Inflammatory macrophage (primary cell): ENCODE results near the gene HOXA10.

Source experiments
- DNase-seq, 2 donors: peaks; one replicate each; pipeline ENCODE4 v3.0.0-alpha.2; 2020 to 2022

The HOXA10 gene

DNA sequence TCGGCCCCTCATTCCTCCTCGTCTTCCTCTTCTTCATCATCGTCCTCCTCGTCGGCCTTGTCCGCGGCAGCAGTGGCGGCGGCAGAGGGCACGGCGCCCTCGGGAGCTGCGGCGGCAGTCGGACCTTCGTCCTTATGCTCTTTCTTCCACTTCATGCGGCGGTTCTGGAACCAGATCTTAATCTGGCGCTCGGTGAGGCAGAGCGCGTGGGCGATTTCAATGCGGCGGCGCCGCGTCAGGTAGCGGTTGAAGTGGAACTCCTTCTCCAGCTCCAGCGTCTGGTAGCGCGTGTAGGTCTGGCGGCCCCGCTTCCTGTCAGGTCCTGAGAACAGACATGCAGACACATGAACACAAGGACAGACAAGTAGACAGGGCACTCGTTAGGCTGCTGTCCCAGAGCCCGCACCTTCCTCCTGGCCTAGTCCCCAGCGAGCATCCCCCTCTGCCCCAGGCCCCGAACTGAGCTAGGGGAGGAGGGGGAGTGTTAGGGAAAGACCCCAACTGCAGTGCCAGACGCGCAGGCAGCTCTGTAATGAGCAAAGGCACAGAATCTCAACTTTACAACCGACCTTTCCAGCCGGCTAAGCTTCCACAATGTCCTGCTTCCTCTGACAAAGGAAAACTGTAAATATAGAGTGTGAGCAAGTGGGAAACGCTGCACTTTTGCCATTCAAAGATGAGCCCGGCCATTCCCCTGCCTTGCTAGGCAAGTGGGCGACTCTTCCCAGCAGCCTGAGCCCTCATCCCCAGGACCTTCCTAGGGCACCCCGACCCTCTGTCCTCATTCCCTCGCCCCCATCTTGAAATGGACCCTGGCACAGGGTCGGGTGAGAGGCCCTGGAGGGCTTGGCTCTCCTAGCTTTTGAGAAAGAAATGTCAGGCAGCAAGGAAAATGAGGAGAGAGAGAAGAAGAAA, 19.0 kb downstream of the HOXA10 start:
- DNase-seq, result no peak

DNA sequence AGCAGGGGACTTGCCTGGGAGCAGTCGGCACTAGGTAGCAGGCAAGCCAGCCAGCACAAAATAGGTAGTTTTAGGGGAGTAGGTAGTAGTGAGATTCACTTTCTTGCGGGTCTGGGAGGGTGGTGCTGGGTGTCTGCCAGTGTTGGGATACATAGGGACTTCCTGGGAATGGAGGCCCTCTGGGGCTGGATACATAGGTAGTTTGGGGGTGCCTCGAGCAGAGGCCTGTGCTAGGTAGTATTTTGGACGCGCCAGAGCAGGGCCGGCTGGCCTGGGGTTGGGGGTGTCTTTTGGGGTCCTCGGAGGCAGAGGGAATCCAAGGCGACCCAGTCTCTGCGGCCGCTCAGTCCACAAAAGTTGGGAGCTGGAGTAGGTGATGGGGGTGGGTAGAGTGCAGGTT, 19.8 kb downstream of the HOXA10 start:
- DNase-seq, result no peak

DNA sequence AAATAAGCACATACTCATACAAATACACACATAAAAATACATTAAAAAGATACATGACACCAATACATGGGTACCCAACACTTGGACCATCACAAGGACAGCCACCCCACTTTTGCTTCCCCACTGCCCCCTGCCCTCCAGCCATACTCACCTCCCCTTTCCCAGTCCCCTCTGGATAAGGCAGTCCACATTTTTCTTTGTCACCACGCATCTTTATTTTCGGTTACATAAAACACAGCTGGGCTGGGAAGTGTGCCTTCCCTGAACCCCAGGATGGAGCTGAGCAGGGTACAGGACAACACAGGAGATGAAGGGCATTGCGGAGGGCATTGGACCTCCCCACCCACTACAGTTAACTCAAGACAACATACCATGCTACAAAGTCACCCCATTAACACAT, 20.6 kb downstream of the HOXA10 start:
- no peak for DNase-seq

DNA sequence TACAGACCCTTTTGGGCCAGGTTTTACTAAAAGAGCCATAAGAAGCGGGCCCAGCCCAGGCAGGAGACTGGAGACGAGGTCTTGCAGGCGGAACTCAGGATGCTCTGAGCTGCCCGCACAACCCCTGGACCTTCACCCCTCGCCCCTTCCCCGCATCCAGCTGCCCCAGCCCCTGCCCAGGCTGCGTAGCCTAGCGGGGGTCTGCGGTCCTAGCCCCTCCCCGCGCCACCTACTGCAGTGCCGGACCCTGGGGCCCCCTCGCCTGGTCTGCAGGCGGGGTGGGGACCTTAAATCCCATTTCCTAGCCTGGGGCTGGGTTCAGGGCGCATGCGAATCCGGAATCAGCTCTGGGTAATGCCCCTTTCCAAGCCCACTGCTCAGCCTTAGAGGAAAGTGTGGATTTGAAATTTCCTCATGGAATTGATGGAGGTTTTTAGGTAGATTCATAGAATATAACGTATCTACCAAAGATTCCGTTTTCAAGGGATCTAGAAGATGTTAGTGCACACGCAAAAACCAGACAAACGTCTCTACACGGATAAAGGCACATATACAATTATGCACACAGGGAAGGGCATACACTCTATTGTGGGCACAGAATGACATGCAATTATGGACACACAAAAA, 21.2 kb downstream of the HOXA10 start:
- no peak for DNase-seq

DNA sequence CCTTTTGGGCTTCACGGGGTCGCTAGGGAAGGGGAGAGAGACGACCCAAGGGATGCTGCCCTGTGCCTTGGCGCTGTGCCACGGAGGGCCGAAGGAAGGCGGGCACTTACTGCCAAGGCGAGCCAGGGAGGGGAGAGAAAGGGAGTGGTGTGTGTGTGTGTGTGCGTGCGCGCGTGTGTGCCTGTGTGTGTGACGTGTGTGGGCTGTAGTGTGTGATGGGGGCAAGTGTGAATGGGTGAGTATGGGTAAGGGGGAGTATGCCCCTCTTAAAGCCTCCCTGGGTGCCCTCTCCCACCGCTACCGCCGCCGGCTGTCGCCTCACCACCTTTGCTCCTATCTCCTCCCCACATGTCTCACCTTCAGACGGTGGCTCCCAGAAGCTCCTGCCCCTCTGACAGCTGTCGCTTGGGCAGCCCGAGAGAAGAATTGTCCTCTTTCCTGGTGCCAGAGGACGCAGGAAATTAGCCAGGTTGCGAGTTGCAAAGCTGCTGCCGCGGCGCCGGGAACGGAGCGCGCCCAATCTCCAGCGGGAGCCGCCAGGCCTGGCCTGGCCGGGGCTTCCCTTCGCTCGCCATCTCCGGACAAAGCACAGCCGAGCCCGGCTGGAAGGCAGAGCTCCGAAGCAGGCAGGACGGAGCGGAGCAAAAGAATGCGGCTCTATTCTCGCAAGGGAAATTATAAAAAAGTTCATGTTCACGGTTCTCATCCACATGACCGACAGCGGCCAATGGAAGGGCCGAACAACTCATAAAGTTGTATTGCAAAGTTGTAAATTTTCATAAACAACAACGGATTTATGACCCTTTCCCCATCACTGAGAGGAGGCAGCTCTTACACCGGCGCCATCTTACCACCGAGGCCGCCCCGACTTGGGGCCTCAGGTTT, 21.9 kb downstream of the HOXA10 start, which contains the start of gene HOXA3:
Gene HOXA3 (minus strand): TSS at position 653 of the 885 bp plus-strand sequence. CDS start 41,943 bp downstream, outside the sequence.
- DNase-seq, result no peak

DNA sequence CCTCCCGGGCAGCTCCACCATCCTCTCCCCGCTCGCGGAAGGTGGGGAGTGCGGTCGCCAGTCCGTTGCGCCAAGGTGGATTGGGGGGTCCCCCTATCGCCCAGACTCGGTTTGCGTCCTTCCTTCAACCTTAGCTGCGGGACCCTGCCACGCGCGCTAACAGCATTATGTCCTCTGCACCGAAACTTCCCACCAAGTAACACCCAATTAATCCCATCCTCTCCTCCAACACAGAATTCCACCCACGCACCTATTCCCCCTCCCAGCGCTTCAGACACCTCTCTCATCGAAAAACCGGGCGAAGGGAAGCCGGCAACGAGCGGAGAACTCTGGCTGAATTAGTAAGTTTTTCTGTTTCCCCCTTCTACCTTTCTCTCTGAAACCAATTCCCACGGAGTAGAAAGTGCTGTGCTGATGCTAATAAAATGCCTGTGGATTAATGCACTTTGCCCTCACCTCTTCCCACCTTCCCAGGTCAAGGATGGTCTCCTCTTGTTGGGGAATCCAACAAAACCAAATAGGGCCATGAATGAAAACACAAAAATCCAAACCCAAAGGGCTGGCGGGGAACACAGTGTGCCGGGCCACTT, 22.7 kb downstream of the HOXA10 start:
- no peak for DNase-seq

DNA sequence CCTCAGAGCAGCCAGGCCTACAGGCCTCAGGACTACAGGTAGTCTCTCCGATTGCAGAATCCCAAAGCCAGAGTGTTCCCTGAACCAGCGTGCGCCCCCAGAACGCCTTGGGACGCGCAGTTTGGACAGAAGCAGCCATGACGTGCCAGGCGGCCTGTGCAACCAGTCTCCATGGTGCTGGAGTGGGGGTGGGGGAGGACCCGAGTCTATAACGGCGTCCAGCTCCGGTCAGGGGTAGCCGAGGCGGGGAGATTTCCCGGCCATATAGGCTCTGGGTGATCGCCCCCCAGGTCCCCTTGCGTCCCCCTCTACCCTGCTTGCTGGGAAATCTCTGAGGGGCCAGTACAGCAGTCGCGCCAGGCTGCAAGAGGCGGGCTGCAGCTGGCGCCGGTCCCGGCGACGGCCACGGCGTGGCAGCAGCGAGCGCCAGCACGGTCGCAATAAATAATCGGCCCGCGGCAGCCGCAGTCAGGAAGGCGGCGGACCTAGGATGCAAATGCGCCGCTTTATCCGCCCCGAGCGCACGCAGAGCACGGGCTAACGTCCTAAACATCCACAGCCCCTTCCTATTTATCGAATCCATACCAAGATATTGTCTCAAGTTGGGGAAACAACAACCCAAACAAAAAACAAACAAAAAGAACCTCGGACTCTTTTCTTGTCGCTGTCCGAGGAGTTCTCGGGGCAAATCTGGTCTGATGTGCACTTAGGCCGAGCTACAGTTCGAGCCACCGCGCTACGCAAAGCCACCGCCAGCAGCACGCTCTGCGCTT, 23.4 kb downstream of the HOXA10 start:
- peak; percentile 60 to 77 for DNase-seq

DNA sequence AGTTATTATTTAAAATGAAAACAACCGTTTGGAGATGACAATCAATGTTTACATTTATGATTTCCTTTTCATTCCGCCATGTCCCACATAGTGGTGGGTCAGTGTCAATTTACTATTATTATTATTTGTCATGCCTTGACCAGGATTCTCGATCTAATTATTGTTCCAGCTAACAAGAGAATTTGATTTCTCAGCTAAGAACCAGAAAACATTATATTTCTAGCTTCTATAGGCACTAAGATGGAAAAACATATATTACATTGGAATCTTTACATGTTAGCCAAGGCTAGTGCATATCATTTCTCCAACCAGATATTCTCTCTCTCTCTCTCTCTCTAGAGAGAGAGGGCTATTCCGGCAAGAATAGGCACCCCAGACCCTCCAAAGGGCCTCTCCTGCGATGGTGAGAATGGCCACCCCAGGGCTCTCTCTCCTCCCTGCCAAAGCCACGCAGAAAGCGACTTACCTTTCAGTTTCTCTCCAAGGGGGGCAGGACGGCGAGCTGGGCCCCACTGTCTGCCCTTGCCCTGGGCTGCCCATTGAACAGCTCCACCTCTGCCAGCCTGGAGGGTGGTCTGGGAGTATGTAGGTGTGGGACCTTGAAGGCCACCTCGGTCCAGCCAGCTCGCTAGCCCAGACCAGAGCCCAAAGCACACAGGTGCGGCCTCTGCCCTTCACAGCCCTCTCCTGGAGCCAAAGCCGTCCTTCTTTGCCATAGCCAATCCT, 24.1 kb downstream of the HOXA10 start:
- DNase-seq, result no peak

DNA sequence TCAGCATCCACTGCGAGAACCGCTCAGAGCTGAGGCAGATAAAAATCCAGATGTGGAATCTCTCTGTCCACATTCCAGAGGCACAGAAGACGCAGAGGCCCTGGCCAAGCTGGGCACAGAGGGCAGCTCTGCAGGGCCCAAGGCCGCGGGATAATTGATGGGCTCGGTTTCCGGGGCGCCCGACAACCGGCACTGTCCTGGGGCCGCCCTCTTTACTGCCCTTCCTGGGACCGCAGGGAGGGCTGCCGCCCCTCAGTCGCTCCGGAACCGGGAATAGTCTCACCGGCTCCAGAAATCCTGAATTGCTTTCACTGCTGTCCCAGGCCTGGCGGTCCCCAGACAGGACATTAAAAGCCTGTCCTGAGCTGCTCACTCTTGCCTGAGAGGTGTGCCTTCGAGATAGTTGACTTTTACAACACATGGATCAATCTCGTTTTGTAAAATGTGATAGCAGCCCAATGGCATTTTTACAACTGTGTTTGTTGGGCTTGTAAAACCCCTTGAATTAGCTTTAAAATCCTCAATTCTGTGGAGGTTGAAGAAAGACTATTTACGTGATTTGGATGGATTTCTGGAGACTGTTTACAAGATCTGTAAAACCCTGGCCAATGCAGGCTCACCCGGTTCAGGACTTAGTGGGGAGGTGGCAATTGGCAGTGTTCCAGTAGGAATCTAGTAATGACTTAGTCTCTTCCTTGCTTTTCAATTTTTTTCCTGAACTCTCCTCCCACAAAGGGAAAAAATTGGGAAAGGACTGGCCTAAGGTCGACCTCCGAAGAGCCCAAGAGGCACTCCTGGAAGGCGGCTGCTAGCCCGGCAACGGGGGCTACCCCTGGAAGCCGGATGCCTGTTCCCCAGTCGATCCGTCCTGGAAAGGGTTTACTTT, 25.1 kb downstream of the HOXA10 start:
- DNase-seq, result no peak

DNA sequence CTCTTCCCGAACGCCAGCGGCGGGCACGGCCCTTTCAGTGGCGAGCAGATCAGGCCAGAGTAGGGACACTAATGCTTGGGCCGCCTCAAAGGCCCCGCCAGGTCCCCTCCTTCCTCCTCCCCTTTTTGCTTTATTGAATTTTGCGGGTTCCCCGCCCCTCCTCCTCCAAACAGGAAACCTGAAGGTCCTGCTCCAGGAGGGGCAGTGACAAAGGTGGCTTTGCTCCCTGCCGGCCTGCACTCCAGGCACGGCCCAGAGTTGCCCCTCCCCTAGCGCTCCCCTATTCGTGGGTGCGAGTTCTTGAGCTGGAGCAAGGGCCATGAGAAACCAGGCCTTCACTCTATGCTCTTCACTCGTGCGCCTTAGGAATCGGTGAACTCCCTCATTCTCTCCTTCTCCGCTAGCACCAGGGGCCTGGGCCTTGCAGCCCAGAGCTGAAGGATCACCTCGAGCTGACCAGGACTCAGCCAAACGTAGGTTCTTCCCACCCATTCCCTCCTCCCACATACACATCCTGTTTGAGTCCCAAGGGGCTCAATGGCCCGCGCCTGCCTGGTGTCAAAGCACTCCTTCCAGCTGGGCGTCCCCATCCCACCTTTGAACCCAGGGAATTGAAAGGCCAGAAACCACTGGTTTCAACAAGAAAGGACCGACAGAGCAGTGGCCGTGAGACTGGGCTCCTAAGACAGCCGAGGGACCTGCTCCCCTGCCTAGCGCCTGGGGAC, 25.9 kb downstream of the HOXA10 start:
- DNase-seq, result no peak

DNA sequence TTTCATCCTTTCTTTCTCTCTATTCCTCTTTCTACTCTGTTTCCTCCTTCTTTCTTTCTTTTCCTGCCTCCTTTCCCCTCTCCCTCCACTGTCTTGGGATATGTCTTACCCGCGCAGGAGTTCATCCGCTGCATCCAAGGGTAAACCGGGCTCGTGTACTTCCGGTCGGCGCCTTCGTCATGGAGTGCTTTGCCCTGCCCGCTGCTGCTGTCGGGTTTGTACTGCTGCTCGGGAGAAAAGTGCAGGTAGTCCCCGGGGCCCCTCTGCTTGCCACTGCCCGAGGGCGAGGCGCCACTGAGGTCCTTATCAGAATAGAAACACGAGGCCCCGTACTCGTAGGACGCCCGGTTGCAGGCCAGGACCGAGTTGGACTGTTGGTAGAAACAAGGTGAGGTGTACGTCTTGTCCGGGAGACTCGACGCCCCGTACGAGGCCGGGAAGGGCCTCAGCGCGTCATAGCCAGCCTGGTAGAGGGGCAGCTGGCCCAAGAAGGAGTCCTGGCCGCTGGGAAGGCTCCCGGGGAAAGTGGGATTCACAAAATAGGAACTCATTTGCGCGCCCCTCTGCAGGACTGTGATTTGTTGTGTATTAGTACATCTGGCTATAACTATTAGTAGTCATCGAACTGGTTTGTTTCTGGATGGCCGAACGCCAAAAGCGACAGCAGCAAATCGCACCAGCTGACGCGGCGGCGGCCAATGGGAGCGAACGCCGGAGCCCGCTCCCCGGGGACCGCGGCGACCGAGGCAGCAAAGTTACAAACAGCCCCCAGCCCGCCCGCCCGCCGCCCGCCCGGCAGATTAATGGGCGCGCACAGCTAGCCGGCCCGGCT, 26.7 kb downstream of the HOXA10 start, which contains the start of gene HOXA6:
Gene HOXA6 (minus strand): TSS at position 576 of the 832 bp plus-strand sequence. CDS start 25 bp downstream, at position 551.
- DNase-seq, result no peak

DNA sequence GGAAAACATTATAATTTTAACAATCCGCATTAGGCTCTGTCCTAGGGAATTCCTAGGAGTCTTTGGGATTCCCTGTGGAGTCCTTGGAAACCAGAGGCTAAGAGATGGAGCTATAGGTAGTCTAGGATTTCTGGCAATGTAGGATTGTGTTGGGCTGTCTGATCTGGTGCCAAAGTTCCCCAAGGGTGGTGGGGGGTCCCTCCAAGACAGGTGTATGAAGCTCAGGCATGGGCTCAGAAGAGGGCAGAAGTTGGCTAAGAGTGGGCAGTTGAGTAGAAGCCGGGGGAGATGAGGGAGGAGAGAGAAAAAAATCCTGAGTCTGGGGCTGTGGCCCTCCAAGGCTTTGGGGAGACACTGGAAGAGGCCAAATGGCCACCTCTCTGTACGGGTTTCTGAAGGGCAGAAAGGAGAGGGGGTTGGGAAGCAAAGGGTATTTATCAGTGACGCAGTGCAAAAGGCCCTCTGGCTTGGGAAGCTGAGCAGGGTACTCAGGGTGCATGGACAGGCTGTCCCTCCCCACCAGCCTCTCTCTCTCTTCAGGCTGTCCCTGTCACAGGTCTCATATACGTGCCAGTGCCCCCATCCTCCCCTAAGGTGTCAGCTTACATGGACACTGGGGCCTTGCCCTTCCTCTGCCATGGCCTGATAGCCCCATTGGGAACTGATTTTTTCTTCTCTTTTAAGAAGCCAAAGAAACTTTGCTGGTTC, 27.5 kb downstream of the HOXA10 start:
- no peak for DNase-seq

DNA sequence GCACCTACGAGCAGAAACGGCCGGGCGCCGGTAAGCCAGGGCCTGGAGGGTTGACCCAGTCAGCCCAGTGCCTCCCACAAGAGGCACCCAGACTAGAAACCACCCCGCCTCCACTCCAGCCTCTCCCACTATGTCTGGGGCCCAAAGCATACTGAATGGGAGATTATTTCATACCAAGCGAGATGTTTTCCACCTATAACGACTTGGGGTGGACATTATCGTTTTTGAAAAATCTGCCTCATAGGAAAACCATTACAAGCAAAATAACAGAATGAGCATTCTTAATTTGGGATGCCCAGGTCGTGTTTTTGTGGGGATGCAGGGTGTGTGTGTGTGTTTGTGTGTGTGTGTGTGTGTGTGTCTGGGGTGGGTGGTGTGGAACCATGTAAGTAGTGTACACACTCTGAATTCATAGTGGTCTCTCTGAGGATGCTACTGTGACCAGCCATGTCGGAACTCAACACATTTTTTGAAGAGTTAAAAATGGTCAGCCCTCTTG, 28.2 kb downstream of the HOXA10 start:
- DNase-seq, result no peak

DNA sequence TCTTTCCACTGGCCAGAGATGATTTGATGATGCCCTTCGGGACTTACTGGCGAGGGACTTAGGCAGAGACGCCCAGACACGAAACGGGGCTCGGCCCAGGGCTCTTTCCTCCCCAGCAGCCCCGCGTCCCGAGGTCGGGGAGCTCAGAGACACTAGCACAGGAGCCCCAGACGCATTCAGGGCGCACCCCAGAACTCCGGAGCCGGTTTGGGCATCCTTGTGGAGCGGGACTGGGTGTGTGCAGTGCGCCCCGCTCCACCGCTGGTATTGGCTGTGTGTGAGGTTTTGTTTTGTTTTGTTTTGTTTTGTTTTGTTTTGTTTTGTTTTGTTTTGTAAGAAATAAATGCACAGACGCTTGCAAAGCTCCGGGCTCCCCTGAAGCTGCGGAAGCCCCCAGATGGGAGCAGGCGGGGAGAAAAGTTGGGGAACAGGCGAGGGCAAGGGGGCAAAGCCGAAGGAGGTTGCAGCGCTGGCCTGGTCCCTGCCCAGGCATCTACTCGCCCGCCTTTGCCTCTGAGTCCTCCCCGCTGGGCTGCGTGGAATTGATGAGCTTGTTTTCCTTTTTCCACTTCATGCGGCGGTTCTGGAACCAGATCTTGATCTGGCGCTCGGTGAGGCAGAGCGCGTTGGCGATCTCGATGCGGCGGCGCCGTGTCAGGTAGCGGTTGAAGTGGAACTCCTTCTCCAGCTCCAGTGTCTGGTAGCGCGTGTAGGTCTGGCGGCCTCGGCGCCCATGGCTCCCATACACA, 28.8 kb downstream of the HOXA10 start:
- DNase-seq, result no peak

DNA sequence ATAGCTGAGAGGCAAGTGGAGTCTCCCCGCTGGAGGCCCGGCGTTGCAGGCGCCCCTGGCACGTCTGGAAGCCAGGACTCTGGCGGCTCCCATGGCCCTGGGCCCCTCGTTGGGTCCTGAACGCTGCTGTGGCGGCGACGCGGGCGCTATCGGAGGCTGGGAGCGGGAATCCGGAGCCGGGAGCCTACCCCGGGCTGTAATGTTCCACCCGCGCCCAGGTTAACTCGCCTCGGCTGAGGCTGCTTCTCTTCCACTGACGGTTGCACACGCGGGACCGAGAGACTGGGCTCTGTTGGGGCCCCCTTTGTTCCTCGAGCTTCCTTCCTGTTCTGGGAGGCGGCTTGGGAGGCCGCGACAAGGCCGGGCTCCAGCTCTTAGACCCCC, 29.3 kb downstream of the HOXA10 start:
- no peak for DNase-seq

DNA sequence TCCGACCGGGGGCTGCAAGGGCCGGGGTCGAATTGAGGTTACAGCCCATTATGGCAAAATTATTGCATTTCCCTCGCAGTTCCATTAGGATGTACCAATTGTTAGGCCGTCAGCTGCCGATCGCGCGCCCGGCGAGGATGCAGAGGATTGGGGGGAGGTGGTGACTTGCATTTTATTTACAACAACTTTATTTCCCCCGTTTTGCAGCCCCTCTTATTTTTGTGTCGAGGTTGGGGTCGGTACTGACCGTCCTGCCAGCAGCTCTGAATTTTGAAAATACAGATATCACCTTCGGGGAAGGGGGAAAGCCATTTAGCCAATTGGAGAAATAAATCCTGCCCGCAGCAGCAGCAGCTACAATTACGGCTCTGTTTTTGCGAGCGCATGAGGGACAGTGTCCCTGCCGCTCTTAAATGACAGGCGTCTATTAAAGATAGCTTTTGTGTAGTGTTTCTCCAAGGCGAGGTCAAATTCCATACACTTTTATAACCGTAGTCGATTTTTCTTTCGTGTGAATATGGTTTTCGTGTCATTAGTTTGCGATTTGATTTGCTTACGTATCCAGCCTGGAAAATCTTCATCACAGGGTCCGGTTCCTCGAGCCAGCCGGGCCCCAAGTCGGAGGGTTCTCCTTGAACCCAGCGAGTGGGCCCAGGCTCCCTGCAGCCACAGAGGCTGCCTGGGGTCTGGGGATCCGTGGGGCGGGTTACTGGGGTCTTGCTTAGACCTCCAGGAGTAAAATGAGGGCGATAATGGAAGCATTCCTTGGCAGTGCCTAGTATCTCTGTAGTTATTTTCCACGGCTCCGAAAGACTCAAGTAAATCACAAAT, 30.0 kb downstream of the HOXA10 start:
- no peak for DNase-seq
